ENCODE data around the gene OIP5. TPM values are rescaled to one million over a fixed set of nuclear protein-coding genes. Genes with fewer than 3 reads are reported as not detected.
A peak's percentile ranks its signal among the peaks of the same experiment; 100 is the strongest.

OIP5 gene
- total and polyA plus RNA-seq, 10 of the 15 experiments (the other 5 are each of a cell fraction or from before 2014, with no cell fraction given) = 4.8 to 61.4 (median 22.1) TPM

GRCh38 chr15:41283653-41284426 lies 48.6 kb downstream of the OIP5 start:
- WGBS (ENCODE audit: insufficient coverage, insufficient replicate concordance, low lambda C conversion rate, missing lambda C conversion rate) = 2% methylated on average over 42 of the region's 61 CpGs
- Histone ChIP-seq H3K4me1 (ENCODE audit: control insufficient read depth, insufficient read depth, low read length) (peaks cover 6% of the 10 kb centered on the region), H3K27ac (ENCODE audit: control insufficient read depth, insufficient read depth) (peak overlapping the region; percentile 95), H3K4me2 (ENCODE audit: control insufficient read depth, insufficient read depth) (peak overlapping the region; percentile 83), H3K9me3 (replicated peaks; ENCODE audit: control insufficient read depth, insufficient read depth, low read length) (peaks cover 2% of the 10 kb centered on the region), H3K36me3 (ENCODE audit: control insufficient read depth in 2 of 2, insufficient read depth in 2 of 2, low read length in 1 of 2) (peaks cover 4 to 19% of the 10 kb centered on the region in 2 experiments), H3K27me3 (replicated peaks in 1 of 2; ENCODE audit: control insufficient read depth in 2 of 2, insufficient read depth in 2 of 2, low read length in 1 of 2) (no peaks in the 10 kb centered on the region), H3K4me3 (peak overlapping the region; percentile 76), H2AFZ (ENCODE audit: control insufficient read depth, low read depth, low read length) (peak overlapping the region; percentile 84), H3K9ac (ENCODE audit: control insufficient read depth, insufficient read depth, low read length) (peak overlapping the region; percentile 96), H4K20me1 (ENCODE audit: control insufficient read depth, insufficient read depth) (no peaks in the 10 kb centered on the region), H3K79me2 (ENCODE audit: control insufficient read depth, insufficient read depth, low read length) (peaks cover 44% of the 10 kb centered on the region)
- RAD21 ChIA-PET (ENCODE audit: unreplicated experiment) = interaction anchor here (0.7 to 1.1 kb wide), 2 partner anchors 49 to 391 kb away, joined by 3 read pairs; partner anchors contain the start of genes NUSAP1 and OIP5
- peak; percentile 69 for FAIRE-seq
- intact Hi-C loops (cut with micrococcal nuclease; ENCODE audit: unreplicated experiment) (loop anchor here (5.0 kb wide), 1 partner anchor 52 kb away; the partner anchor contains the start of genes CHP1 and EXD1), in situ Hi-C loops (cut with MboI) (no loop called here)
- DNase-seq (ENCODE audit: low read depth, low spot score) = peak; percentile 99
- ATAC-seq = peak; percentile 98
- BruUV-seq (replicated peaks) = no TSS peak
- SMC1A ChIA-PET (ENCODE audit: uncharacterized antibody, unreplicated experiment) = interaction anchor here (0.6 to 2.0 kb wide), 4 partner anchors 8 to 52 kb away, joined by 3 to 10 read pairs (median 4); partner anchors contain the start of genes CHP1, NUSAP1 and OIP5
- CTCF ChIA-PET = interaction anchor here (0.7 to 1.4 kb wide), 4 partner anchors 47 to 413 kb away, joined by 3 to 4 read pairs (median 4); partner anchors contain the start of genes CHP1, NUSAP1 and OIP5
- POLR2A ChIA-PET = interaction anchor here (0.7 to 1.5 kb wide), 3 partner anchors 40 to 53 kb away, joined by 3 to 8 read pairs (median 7); partner anchors contain the start of genes CHP1, EXD1 and NUSAP1
- TF ChIP-seq ATF3 (IDR thresholded peaks at IDR 0.05; ENCODE audit: borderline replicate concordance, extremely low read depth, low read depth, low read length) (peak; percentile 54; the same call in 1 of the 2 replicates), NFYA (IDR thresholded peaks at IDR 0.05; ENCODE audit: borderline replicate concordance, low read depth, low read length) (peak; percentile 80), ZNF592 (IDR thresholded peaks at IDR 0.05) (no peak), SPI1 (IDR thresholded peaks at IDR 0.05; ENCODE audit: borderline replicate concordance, insufficient read depth, low read depth, low read length) (no peak), SREBF1 (IDR thresholded peaks at IDR 0.05; ENCODE audit: low read length) (no peak), NFYB (IDR thresholded peaks at IDR 0.05; ENCODE audit: insufficient read depth, low read depth, low read length) (peak; percentile 96), NRF1 (conservative IDR thresholded peaks at IDR 0.05; ENCODE audit: low read depth, low read length) (no peak; the same call in 1 of the 2 replicates), JUND (IDR thresholded peaks at IDR 0.05; ENCODE audit: low read depth, low read length) (no peak), MYB (IDR thresholded peaks at IDR 0.05; ENCODE audit: borderline replicate concordance, low read depth, low read length) (no peak), CBX5 (IDR thresholded peaks at IDR 0.05; ENCODE audit: low read depth) (no peak), ZNF217 (IDR thresholded peaks at IDR 0.05) (no peak), MXI1 (IDR thresholded peaks at IDR 0.05; ENCODE audit: low read depth, low read length) (0 out of 2 replicates have a peak, but pooled peaks have one; percentile 24), BMI1 (IDR thresholded peaks at IDR 0.05; ENCODE audit: borderline replicate concordance) (no peak), BACH1 (IDR thresholded peaks at IDR 0.05; ENCODE audit: borderline replicate concordance) (peak; percentile 62), CHD2 (IDR thresholded peaks at IDR 0.05; ENCODE audit: borderline replicate concordance, low read depth, low read length) (peak; percentile 94)
